Stimulated activated CD4-positive, alpha-beta T cell treated with anti-CD3 and anti-CD28 coated beads, TNF-alpha, amount 100 ng/mL, for 48 hours (primary cell): ENCODE data around the gene UACA.

Source experiments
- DNase-seq, 3 donors: peaks; one replicate each; pipeline ENCODE4 v3.0.0-alpha.2; 2020; ENCODE audit warnings: low read depth in 3 of 3

The UACA gene

GRCh38 chr15:70788114-70789049 is 25.0 kb upstream of the UACA start:
- no peak for DNase-seq

- no peak for DNase-seq
Measured at GRCh38 chr15:70786996-70787395, 23.6 kb upstream of the UACA start.

- no peak for DNase-seq
Measured at GRCh38 chr15:70783610-70784022, 20.3 kb upstream of the UACA start.

- DNase-seq, result no peak
Measured at GRCh38 chr15:70783041-70783440, 19.7 kb upstream of the UACA start.

GRCh38 chr15:70781236-70781635 is 17.9 kb upstream of the UACA start:
- DNase-seq, result no peak

GRCh38 chr15:70778258-70779076 is 15.1 kb upstream of the UACA start:
- DNase-seq, result no peak

- no peak for DNase-seq
Measured at GRCh38 chr15:70777170-70777926, 14.0 kb upstream of the UACA start.

GRCh38 chr15:70775160-70775559 is 11.8 kb upstream of the UACA start:
- no peak for DNase-seq

GRCh38 chr15:70772402-70772801 is 9.0 kb upstream of the UACA start:
- DNase-seq, result no peak

GRCh38 chr15:70770863-70771262 is 7.5 kb upstream of the UACA start:
- DNase-seq, result no peak

- no peak for DNase-seq
Measured at GRCh38 chr15:70768257-70768883, 5.0 kb upstream of the UACA start.

GRCh38 chr15:70767667-70768066 is 4.3 kb upstream of the UACA start:
- DNase-seq, result no peak

- no peak for DNase-seq
Measured at GRCh38 chr15:70766597-70766996, 3.2 kb upstream of the UACA start.

GRCh38 chr15:70765504-70766281 is 2.3 kb upstream of the UACA start:
- DNase-seq, result no peak

GRCh38 chr15:70763950-70764730 is 782 bp upstream of the UACA start:
- DNase-seq, result no peak

GRCh38 chr15:70762469-70763119 is 764 bp downstream of the UACA start:
- DNase-seq, result peak in 1 of 3 donors; percentile 9

- no peak for DNase-seq
Measured at GRCh38 chr15:70761931-70762468, 1.4 kb downstream of the UACA start.

GRCh38 chr15:70761046-70761445 is 2.3 kb downstream of the UACA start:
- no peak for DNase-seq

- no peak for DNase-seq
Measured at GRCh38 chr15:70758790-70759462, 4.4 kb downstream of the UACA start.
